Mesendoderm (in vitro differentiated cells): ENCODE measurements around the gene ABHD2.

ENCODE experiments used
- DNase-seq: peaks from one replicate; pipeline ENCODE4 v3.0.0; 2013
- H2AK5ac ChIP-seq: 2 replicates; pipeline ENCODE4 v1.6.1; 2013; ENCODE audit warnings: low read length, inconsistent platforms
- H2BK120ac ChIP-seq: 2 replicates; pipeline ENCODE4 v1.6.1; 2013; ENCODE audit warnings: low read depth, mild to moderate bottlenecking, low read length, moderate library complexity, mixed read lengths
- H2BK15ac ChIP-seq: replicated peaks from 2 replicates; pipeline ENCODE4 v1.6.1; 2013; ENCODE audit warnings: low read depth, mild to moderate bottlenecking, moderate library complexity
- H2BK5ac ChIP-seq: 2 replicates; pipeline ENCODE4 v1.6.1; 2013; ENCODE audit warnings: low read length, inconsistent platforms
- H3K18ac ChIP-seq: 2 replicates; pipeline ENCODE4 v1.6.1; 2013; ENCODE audit warnings: mild to moderate bottlenecking, low read length, mixed read lengths
- H3K23ac ChIP-seq: one replicate; pipeline ENCODE4 v1.6.1; 2013; ENCODE audit warnings: low read length
- H3K27ac ChIP-seq: 2 replicates; pipeline ENCODE4 v1.5.1; 2013; ENCODE audit warnings: low read depth, mild to moderate bottlenecking, inconsistent platforms, low read length, moderate library complexity
- H3K27me3 ChIP-seq: 2 replicates; pipeline ENCODE4 v1.6.1; 2013; ENCODE audit warnings: low read length, control low read depth, mild to moderate bottlenecking, inconsistent platforms; ENCODE audit not compliant: insufficient read depth, poor library complexity
- H3K36me3 ChIP-seq: 2 replicates; pipeline ENCODE4 v1.6.1; 2013; ENCODE audit warnings: low read length, inconsistent platforms; ENCODE audit not compliant: control insufficient read depth, insufficient read depth
- H3K4ac ChIP-seq: one replicate; pipeline ENCODE4 v1.6.1; 2013; ENCODE audit warnings: low read depth, mild to moderate bottlenecking, low read length, moderate library complexity
- H3K4me1 ChIP-seq: 2 replicates; pipeline ENCODE4 v1.6.1; 2013; ENCODE audit warnings: low read depth, low read length, inconsistent platforms; ENCODE audit not compliant: control insufficient read depth
- H3K4me2 ChIP-seq: 2 replicates; pipeline ENCODE4 v1.6.1; 2013; ENCODE audit warnings: low read length
- H3K4me3 ChIP-seq: 2 replicates; pipeline ENCODE4 v1.5.1; 2013; ENCODE audit warnings: mild to moderate bottlenecking, low read length
- H3K56ac ChIP-seq: one replicate; pipeline ENCODE4 v1.6.1; 2013; ENCODE audit warnings: low read length
- H3K79me1 ChIP-seq: 2 replicates; pipeline ENCODE4 v1.6.1; 2013; ENCODE audit warnings: low read length, inconsistent platforms
- H3K79me2 ChIP-seq: 2 replicates; pipeline ENCODE4 v1.6.1; 2013; ENCODE audit warnings: mild to moderate bottlenecking, low read length; ENCODE audit not compliant: control insufficient read depth, insufficient read depth
- H3K9ac ChIP-seq: 2 replicates; pipeline ENCODE4 v1.6.1; 2013; ENCODE audit warnings: low read length, inconsistent platforms
- H4K5ac ChIP-seq: one replicate; pipeline ENCODE4 v1.6.1; 2013; ENCODE audit warnings: low read length
- H4K8ac ChIP-seq: one replicate; pipeline ENCODE4 v1.6.1; 2013; ENCODE audit warnings: low read depth, mild to moderate bottlenecking, control low read depth, low read length, moderate library complexity
- WGBS: extraction: QIAGEN DNeasy Blood & Tissue Kit; methylation state at CpG from one replicate; pipeline ENCODE4 v1.1.7; 2013; ENCODE audit warnings: low lambda C conversion rate, missing lambda C conversion rate; ENCODE audit not compliant: insufficient coverage; ENCODE audit errors: extremely low coverage; 5-methylcytosine and 5-hydroxymethylcytosine counted together

ABHD2 gene

DNA sequence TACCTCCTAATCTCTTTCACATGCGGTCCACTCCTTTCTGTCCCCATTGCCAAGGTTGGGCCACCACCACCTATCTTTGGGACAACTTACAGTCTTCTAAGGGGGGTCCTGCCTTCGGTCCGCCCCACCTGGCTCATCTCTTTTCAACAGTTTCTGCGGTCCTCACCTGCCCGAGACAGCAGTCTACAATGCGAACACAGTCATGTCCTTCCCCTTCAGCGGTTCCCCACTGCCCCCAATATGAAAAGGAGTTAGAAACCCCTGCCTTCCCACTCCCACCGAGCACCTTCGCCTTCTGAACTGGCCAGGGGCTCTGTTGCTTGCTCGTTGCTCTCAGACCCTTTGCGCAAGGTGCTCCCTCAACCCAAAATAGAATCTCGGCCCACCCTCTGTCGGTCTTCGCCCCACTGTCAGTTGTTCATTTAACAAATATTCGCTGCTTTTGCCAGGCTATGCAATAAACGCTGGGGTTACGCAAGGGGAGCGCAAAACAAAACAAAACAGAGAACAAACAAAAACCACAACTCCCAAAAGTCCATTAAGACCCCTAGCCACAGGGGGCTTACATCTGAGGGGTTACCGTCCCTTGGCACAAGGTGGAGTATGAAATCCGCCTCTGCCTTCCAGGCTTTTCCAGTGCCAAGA lies 154.9 kb downstream of the ABHD2 start:
- no CpG with 5 or more reads among the region's 20 CpGs for WGBS
- no peak overlapping the region for H3K4ac ChIP-seq
- no peak overlapping the region for H3K27ac ChIP-seq
- no peak overlapping the region for H3K23ac ChIP-seq
- H3K79me2 ChIP-seq: peaks cover 24% of the 10 kb centered on the region
- H2BK15ac ChIP-seq: no peak overlapping the region
- peaks cover 9% of the 10 kb centered on the region for H3K79me1 ChIP-seq
- H3K4me2 ChIP-seq: peak overlapping the region; percentile 75
- no peak overlapping the region for H2AK5ac ChIP-seq
- DNase-seq: no peak
- H4K8ac ChIP-seq: no peak overlapping the region
- H3K9ac ChIP-seq: peak overlapping the region; percentile 77
- H3K4me1 ChIP-seq: peaks cover 5% of the 10 kb centered on the region
- no peak overlapping the region for H2BK5ac ChIP-seq
- H4K5ac ChIP-seq: no peak overlapping the region
- H3K18ac ChIP-seq: no peak overlapping the region
- no peak overlapping the region for H2BK120ac ChIP-seq
- H3K36me3 ChIP-seq: no peaks in the 10 kb centered on the region
- H3K27me3 ChIP-seq: no peaks in the 10 kb centered on the region
- peak overlapping the region; percentile 91 for H3K56ac ChIP-seq
- H3K4me3 ChIP-seq: peak overlapping the region; percentile 28

DNA sequence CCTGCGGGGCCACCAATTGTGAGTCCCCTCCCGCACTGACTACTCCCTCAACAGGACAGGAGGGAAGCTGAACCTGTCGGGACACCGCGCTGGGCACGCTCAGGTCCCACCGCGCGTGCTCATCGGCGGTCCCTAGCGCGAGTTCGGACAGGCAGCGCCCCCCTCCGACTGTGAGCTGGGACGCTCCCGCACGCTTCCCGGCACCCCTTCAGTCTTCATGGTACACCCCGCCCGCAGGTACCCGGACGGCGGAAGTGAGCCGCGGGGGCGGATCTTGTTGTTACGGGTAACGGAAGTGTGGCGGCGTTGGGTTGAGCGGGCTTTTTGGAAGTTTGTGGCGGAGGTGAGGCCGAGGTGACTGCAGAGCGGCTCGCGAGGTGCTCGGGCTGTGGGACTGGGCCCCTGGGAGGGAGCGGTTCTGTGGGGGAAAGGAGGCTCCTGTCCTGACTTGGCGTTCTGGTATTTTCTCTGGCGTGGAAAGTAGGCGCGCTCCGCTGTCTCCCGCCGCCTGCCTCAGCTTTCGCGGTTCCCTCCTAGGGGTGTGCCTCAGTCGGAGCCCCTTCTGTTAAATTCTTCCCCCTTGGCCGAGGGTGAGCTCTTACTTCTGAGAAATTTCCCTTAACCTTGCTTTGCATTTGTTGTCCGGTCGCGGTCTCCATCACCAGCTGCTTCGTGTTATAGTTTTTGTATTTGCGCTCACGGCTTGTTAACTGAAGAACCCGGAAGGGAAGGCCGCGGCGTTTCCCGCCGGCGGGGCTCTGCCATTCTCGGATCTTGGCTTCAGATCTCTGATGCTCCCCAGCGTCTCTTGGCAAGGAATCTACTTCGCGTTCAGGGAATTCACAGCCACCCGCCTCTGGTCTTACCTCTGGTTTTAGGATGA lies 155.7 kb downstream of the ABHD2 start, which contains the start of gene FANCI:
Gene FANCI (plus strand): TSS at position 289 of the 883 bp plus-strand sequence. CDS start 3,669 bp downstream, outside the sequence.
- peak within 1 kb of the TSS; percentile 99 for H3K4me3 ChIP-seq
- peak; percentile 97 for DNase-seq
- H3K79me2 ChIP-seq: peaks cover 24% of the 10 kb centered on the region
- H4K8ac ChIP-seq: no peak within 1 kb of the TSS
- H3K18ac ChIP-seq: no peak within 1 kb of the TSS
- H3K56ac ChIP-seq: peak within 1 kb of the TSS; percentile 96
- WGBS: no CpG with 5 or more reads among the region's 69 CpGs
- no peaks in the 10 kb centered on the region for H3K36me3 ChIP-seq
- H2AK5ac ChIP-seq: no peak within 1 kb of the TSS
- H3K9ac ChIP-seq: peak within 1 kb of the TSS; percentile 95
- no peak within 1 kb of the TSS for H2BK120ac ChIP-seq
- no peak within 1 kb of the TSS for H4K5ac ChIP-seq
- peak within 1 kb of the TSS; percentile 37 for H3K23ac ChIP-seq
- no peak within 1 kb of the TSS for H2BK5ac ChIP-seq
- no peak within 1 kb of the TSS for H3K27ac ChIP-seq
- no peak within 1 kb of the TSS for H2BK15ac ChIP-seq
- peak within 1 kb of the TSS; percentile 75 for H3K4me2 ChIP-seq
- H3K4me1 ChIP-seq: peaks cover 5% of the 10 kb centered on the region
- peak within 1 kb of the TSS; percentile 8 for H3K4ac ChIP-seq
- H3K27me3 ChIP-seq: no peaks in the 10 kb centered on the region
- H3K79me1 ChIP-seq: peaks cover 9% of the 10 kb centered on the region

DNA sequence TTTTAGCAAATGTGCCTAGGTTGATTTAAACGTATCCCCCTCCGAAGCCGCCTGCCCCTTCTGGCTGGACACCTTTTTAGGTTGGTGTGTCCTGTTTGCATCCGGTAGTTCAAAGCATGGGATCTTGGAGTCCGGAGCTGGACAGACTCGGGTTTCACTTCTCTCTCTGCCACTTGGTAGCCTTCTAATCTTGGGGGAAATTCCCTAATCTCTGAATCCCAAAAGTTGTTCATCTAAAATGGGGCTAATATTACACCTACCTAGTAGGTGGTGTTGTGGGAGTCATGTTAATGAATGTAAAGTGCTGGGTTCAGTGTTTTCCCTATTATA lies 156.3 kb downstream of the ABHD2 start:
- Histone ChIP-seq H3K4me3 (peak overlapping the region; percentile 99), H3K4me2 (peak overlapping the region; percentile 28), H4K8ac (no peak overlapping the region), H2BK15ac (no peak overlapping the region), H2BK120ac (no peak overlapping the region), H3K56ac (peak overlapping the region; percentile 96), H3K4ac (no peak overlapping the region), H4K5ac (no peak overlapping the region), H3K36me3 (peaks cover 3% of the 10 kb centered on the region), H2AK5ac (no peak overlapping the region), H3K23ac (peak overlapping the region; percentile 37), H3K4me1 (peaks cover 5% of the 10 kb centered on the region), H3K27ac (no peak overlapping the region), H2BK5ac (no peak overlapping the region), H3K79me1 (peaks cover 9% of the 10 kb centered on the region), H3K18ac (no peak overlapping the region), H3K79me2 (peaks cover 24% of the 10 kb centered on the region), H3K27me3 (no peaks in the 10 kb centered on the region), H3K9ac (peak overlapping the region; percentile 95)
- no peak for DNase-seq
- WGBS: no CpG with 5 or more reads among the region's 6 CpGs

DNA sequence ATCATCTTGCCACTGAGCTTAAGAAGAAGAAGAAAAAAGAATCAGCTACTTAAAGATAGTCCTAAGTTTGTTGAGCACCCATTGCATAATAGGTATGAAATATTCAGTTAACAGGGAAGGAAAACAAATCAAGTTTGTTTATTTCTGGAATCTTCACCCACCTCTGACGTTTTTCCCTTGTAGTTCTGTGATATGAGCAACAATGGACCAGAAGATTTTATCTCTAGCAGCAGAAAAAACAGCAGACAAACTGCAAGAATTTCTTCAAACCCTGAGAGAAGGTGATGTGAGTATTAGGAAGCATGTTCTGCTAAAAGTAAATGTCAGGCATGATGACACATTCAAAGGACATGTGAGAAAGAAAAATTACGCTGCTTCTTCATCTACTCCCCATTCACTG lies 159.2 kb downstream of the ABHD2 start:
- Histone ChIP-seq H3K23ac (no peak overlapping the region), H3K79me2 (peaks cover 24% of the 10 kb centered on the region), H3K79me1 (peaks cover 9% of the 10 kb centered on the region), H4K5ac (no peak overlapping the region), H3K4ac (no peak overlapping the region), H3K4me1 (peaks cover 5% of the 10 kb centered on the region), H3K4me3 (no peak overlapping the region), H2BK5ac (no peak overlapping the region), H2AK5ac (no peak overlapping the region), H3K56ac (no peak overlapping the region), H3K36me3 (peaks cover 3% of the 10 kb centered on the region), H3K18ac (no peak overlapping the region), H3K27ac (no peak overlapping the region), H2BK15ac (no peak overlapping the region), H3K27me3 (no peaks in the 10 kb centered on the region), H3K9ac (no peak overlapping the region), H2BK120ac (no peak overlapping the region), H3K4me2 (no peak overlapping the region), H4K8ac (no peak overlapping the region)
- DNase-seq: no peak
- WGBS: no CpG with 5 or more reads among the region's 2 CpGs

DNA sequence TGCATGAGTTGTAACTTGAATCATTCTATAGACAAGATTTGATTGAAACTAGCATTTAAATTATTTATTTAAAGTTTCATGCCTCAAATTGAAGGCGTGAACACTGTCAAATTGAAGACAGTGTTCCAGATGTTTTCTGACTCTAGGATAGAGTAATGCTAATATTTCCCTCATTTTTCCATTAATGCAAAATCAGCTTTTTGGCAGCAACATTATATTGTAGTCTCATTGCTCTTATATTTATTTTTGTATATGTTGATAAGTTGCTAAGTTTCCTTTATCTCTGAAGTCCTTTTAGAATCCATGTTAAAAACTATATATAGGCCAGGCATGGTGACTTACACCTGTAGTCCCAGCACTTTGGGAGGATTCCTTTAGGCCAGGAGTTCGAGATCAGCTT lies 160.3 kb downstream of the ABHD2 start:
- no peak overlapping the region for H3K4me2 ChIP-seq
- no peak overlapping the region for H2BK15ac ChIP-seq
- no peak overlapping the region for H3K18ac ChIP-seq
- no peak overlapping the region for H3K9ac ChIP-seq
- no peak overlapping the region for H4K8ac ChIP-seq
- H3K56ac ChIP-seq: no peak overlapping the region
- H4K5ac ChIP-seq: no peak overlapping the region
- H3K27ac ChIP-seq: no peak overlapping the region
- no peak overlapping the region for H2BK120ac ChIP-seq
- no peak overlapping the region for H3K23ac ChIP-seq
- H3K4me1 ChIP-seq: peaks cover 3% of the 10 kb centered on the region
- H3K4me3 ChIP-seq: no peak overlapping the region
- H2AK5ac ChIP-seq: no peak overlapping the region
- H3K79me2 ChIP-seq: peaks cover 24% of the 10 kb centered on the region
- WGBS: no CpG with 5 or more reads among the region's 2 CpGs
- no peak overlapping the region for H2BK5ac ChIP-seq
- H3K36me3 ChIP-seq: peaks cover 3% of the 10 kb centered on the region
- no peak overlapping the region for H3K4ac ChIP-seq
- no peak for DNase-seq
- H3K79me1 ChIP-seq: peaks cover 9% of the 10 kb centered on the region
- H3K27me3 ChIP-seq: no peaks in the 10 kb centered on the region
